IMR-90 (cell line): ENCODE data around the gene ZCCHC7.

Source experiments
- MAFK ChIP-seq: IDR thresholded peaks from 2 replicates; pipeline ENCODE4 v1.6.1; 2012; ENCODE audit warnings: low read depth, low read length, improper control_type of control experiment
- RAD21 ChIP-seq: IDR thresholded peaks from 2 replicates; pipeline ENCODE4 v1.6.1; 2012; ENCODE audit warnings: low read length, improper control_type of control experiment
- RCOR1 ChIP-seq: IDR thresholded peaks from 2 replicates; pipeline ENCODE4 v1.6.1; 2012; ENCODE audit warnings: mild to moderate bottlenecking, low read length, improper control_type of control experiment; ENCODE audit not compliant: insufficient replicate concordance
- TF ChIP-seq, protein P1 (sequence below): conservative IDR thresholded peaks from 2 replicates; pipeline ENCODE4 v1.5.1; 2012; ENCODE audit warnings: mild to moderate bottlenecking, low read depth, low read length, improper control_type of control experiment

DNA sequence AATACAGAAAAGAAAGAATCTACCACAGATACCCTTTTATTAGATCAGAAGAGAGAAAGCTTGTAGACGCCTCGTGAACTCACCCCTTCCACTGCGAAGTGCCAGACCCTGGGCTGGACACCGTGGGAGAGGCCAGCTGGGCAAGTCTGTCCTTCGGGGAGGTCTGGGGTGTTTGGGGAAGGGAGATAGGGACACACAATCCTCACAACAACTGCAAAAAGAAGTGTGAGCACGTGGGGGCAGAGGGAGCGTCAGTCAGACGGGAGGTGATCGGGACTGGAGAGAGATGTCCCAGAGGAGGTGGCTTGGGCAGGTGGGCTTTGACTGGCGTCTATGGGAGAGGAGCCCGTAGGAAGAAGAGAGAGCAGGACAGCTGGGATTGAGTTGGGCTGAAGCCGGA, 274.9 kb downstream of the ZCCHC7 start:
- TF ChIP-seq RAD21, result no peak
- TF ChIP-seq, protein P1, sequence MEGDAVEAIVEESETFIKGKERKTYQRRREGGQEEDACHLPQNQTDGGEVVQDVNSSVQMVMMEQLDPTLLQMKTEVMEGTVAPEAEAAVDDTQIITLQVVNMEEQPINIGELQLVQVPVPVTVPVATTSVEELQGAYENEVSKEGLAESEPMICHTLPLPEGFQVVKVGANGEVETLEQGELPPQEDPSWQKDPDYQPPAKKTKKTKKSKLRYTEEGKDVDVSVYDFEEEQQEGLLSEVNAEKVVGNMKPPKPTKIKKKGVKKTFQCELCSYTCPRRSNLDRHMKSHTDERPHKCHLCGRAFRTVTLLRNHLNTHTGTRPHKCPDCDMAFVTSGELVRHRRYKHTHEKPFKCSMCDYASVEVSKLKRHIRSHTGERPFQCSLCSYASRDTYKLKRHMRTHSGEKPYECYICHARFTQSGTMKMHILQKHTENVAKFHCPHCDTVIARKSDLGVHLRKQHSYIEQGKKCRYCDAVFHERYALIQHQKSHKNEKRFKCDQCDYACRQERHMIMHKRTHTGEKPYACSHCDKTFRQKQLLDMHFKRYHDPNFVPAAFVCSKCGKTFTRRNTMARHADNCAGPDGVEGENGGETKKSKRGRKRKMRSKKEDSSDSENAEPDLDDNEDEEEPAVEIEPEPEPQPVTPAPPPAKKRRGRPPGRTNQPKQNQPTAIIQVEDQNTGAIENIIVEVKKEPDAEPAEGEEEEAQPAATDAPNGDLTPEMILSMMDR, result no peak
- no peak for TF ChIP-seq RCOR1
- no peak for TF ChIP-seq MAFK
